ENCODE data around the gene MYO18A. TPM values are rescaled to one million over a fixed set of nuclear protein-coding genes. Genes with fewer than 3 reads are reported as not detected.
"Not testable (repeated sequence)": the region's sequence is repeated elsewhere in the genome, so short reads cannot be mapped to it uniquely, and the experiment has no call there.

MYO18A gene
- total RNA-seq, 1 experiment from 2014 or later, result 89.9 TPM

GRCh38 chr17:29210879-29211278 is 30.7 kb upstream of the MYO18A start:
- no peak overlapping the region for H3K27ac Mint-ChIP-seq (ENCODE audit: unreplicated experiment)
- no peak for DNase-seq
- H3K36me3 Mint-ChIP-seq (ENCODE audit: insufficient read depth, unreplicated experiment), result no peaks in the 10 kb centered on the region
- no peaks in the 10 kb centered on the region for H3K9me3 Mint-ChIP-seq (ENCODE audit: low read depth, unreplicated experiment)
- H3K4me3 Mint-ChIP-seq (ENCODE audit: low read depth, unreplicated experiment), result no peak overlapping the region
- H3K27me3 Mint-ChIP-seq (ENCODE audit: unreplicated experiment), result peaks cover 6% of the 10 kb centered on the region
- no peaks in the 10 kb centered on the region for H3K4me1 Mint-ChIP-seq (ENCODE audit: low read depth, unreplicated experiment)
- CTCF ChIA-PET, result no interaction called here
- no TSS peak for BruUV-seq (replicated peaks)
- no peak for TF ChIP-seq CTCF (IDR thresholded peaks at IDR 0.05; ENCODE audit: unreplicated experiment)
- intact Hi-C loops (cut with micrococcal nuclease; ENCODE audit: unreplicated experiment), result no loop called here

DNA sequence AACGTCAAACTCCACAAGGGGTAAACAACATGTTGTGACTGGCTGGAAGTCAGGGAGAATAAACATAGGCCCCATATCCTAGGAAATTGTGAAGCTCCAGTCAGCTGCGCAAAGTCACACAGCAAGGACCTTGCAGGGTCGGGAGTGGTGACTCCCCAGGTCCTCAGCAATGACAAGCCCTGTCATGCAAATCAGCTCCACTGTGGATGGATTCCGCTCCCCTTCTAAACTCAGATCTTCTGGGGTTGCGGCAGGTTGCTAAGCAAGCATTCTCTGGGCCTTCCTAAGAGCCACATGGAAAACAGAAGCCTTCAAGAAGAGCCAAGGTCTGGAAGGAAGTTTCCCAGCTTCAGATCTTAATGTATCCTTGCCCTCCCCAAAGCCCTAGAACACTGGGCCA is 28.9 kb upstream of the MYO18A start:
- H3K27me3 Mint-ChIP-seq (ENCODE audit: unreplicated experiment), result peaks cover 17% of the 10 kb centered on the region
- intact Hi-C loops (cut with micrococcal nuclease; ENCODE audit: unreplicated experiment), result no loop called here
- no peaks in the 10 kb centered on the region for H3K9me3 Mint-ChIP-seq (ENCODE audit: low read depth, unreplicated experiment)
- H3K4me3 Mint-ChIP-seq (ENCODE audit: low read depth, unreplicated experiment), result no peak overlapping the region
- TF ChIP-seq CTCF (IDR thresholded peaks at IDR 0.05; ENCODE audit: unreplicated experiment), result no peak
- no peak for DNase-seq
- H3K4me1 Mint-ChIP-seq (ENCODE audit: low read depth, unreplicated experiment), result no peaks in the 10 kb centered on the region
- no peak overlapping the region for H3K27ac Mint-ChIP-seq (ENCODE audit: unreplicated experiment)
- CTCF ChIA-PET, result no interaction called here
- BruUV-seq (replicated peaks), result no TSS peak
- no peaks in the 10 kb centered on the region for H3K36me3 Mint-ChIP-seq (ENCODE audit: insufficient read depth, unreplicated experiment)

DNA sequence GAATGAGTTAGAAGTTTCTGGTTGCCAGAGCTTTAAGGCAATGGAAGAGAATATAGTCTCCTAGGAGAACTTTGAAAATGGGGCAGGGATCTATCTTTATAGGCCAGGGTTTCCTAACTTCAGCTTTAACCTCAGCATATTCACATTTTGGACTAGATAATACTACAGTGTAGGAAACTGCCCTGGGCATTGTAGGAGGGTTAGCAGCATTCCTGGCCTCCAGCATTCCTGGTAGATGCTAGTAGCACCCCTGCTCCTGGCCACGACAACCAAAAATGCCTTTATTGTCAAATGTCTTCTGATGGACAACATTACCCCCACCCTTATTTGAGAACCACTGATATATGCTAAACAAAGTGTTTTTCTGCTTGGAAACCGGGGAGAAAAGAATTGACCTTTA is 27.8 kb upstream of the MYO18A start:
- H3K4me1 Mint-ChIP-seq (ENCODE audit: low read depth, unreplicated experiment), result no peaks in the 10 kb centered on the region
- H3K27ac Mint-ChIP-seq (ENCODE audit: unreplicated experiment), result no peak overlapping the region
- no peaks in the 10 kb centered on the region for H3K9me3 Mint-ChIP-seq (ENCODE audit: low read depth, unreplicated experiment)
- H3K36me3 Mint-ChIP-seq (ENCODE audit: insufficient read depth, unreplicated experiment), result no peaks in the 10 kb centered on the region
- no TSS peak for BruUV-seq (replicated peaks)
- CTCF ChIA-PET, result interaction anchor here (0.6 kb wide), 1 partner anchor 171 kb away, joined by 4 read pairs; no protein-coding TSS in a partner anchor
- TF ChIP-seq CTCF (IDR thresholded peaks at IDR 0.05; ENCODE audit: unreplicated experiment), result no peak
- intact Hi-C loops (cut with micrococcal nuclease; ENCODE audit: unreplicated experiment), result no loop called here
- H3K4me3 Mint-ChIP-seq (ENCODE audit: low read depth, unreplicated experiment), result no peak overlapping the region
- no peak for DNase-seq
- H3K27me3 Mint-ChIP-seq (ENCODE audit: unreplicated experiment), result peaks cover 22% of the 10 kb centered on the region

DNA sequence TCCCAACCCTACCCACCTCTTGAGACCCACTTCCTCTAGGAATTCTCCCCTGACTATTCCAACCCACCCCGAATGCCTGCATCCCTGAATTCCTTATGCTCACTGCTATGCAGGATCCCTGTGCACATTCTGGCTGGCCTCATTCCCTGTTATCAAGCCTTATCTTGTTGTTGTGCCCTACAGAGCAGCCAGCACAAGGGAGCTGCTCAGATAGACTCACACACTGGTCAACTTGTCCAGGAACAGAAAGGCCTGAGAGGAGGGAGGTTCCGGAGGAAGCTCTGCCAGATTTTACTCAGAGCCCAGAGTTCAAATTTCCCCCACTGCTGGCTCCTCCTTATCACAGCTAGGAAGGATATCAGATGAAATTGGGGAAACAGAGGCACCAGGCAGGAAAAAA is 24.8 kb upstream of the MYO18A start:
- Mint-ChIP-seq H3K27ac (ENCODE audit: unreplicated experiment) (no peak overlapping the region), H3K4me3 (ENCODE audit: low read depth, unreplicated experiment) (no peak overlapping the region), H3K27me3 (ENCODE audit: unreplicated experiment) (peaks cover 32% of the 10 kb centered on the region), H3K9me3 (ENCODE audit: low read depth, unreplicated experiment) (no peaks in the 10 kb centered on the region), H3K36me3 (ENCODE audit: insufficient read depth, unreplicated experiment) (peaks cover 5% of the 10 kb centered on the region), H3K4me1 (ENCODE audit: low read depth, unreplicated experiment) (peaks cover 15% of the 10 kb centered on the region)
- intact Hi-C loops (cut with micrococcal nuclease; ENCODE audit: unreplicated experiment), result no loop called here
- BruUV-seq (replicated peaks), result no TSS peak
- CTCF ChIA-PET, result no interaction called here
- no peak for DNase-seq
- TF ChIP-seq CTCF (IDR thresholded peaks at IDR 0.05; ENCODE audit: unreplicated experiment), result no peak

GRCh38 chr17:29204068-29204804 is 24.0 kb upstream of the MYO18A start:
- DNase-seq; H3K36me3 Mint-ChIP-seq (ENCODE audit: insufficient read depth, unreplicated experiment); BruUV-seq (replicated peaks); intact Hi-C loops (cut with micrococcal nuclease; ENCODE audit: unreplicated experiment); H3K27ac Mint-ChIP-seq (ENCODE audit: unreplicated experiment); H3K9me3 Mint-ChIP-seq (ENCODE audit: low read depth, unreplicated experiment): not testable (repeated sequence)
- CTCF ChIA-PET, result interaction anchor here (1.3 kb wide), 1 partner anchor 14 kb away, joined by 5 read pairs; no protein-coding TSS in a partner anchor
- H3K4me3 Mint-ChIP-seq (ENCODE audit: low read depth, unreplicated experiment), result peak overlapping the region; percentile 22
- H3K4me1 Mint-ChIP-seq (ENCODE audit: low read depth, unreplicated experiment), result peaks cover 17% of the 10 kb centered on the region
- peaks cover 32% of the 10 kb centered on the region for H3K27me3 Mint-ChIP-seq (ENCODE audit: unreplicated experiment)

All from Calu3 (cell line).